NCI-H128 (cell line): ENCODE measurements around the gene GMPR.
"Not testable (repeated sequence)": the region's sequence is repeated elsewhere in the genome, so short reads cannot be mapped to it uniquely, and the experiment has no call there.

Experiments used
- DNase-seq: peaks from one replicate; lab custom pipeline; 2025; ENCODE audit not compliant: unreplicated experiment; lab: John Stamatoyannopoulos, UW

The GMPR gene

GRCh38 chr6:16244869-16245451 lies 6.6 kb downstream of the GMPR start:
- DNase-seq = peak; percentile 43

GRCh38 chr6:16248271-16248853 lies 10.0 kb downstream of the GMPR start:
- DNase-seq = no peak

- DNase-seq = peak; percentile 68
Observed at GRCh38 chr6:16249971-16250370, 11.6 kb downstream of the GMPR start.

- no peak for DNase-seq
Observed at GRCh38 chr6:16251706-16252105, 13.3 kb downstream of the GMPR start.

- DNase-seq = no peak
Observed at GRCh38 chr6:16252686-16253299, 14.4 kb downstream of the GMPR start.

- no peak for DNase-seq
Observed at GRCh38 chr6:16253399-16254144, 15.2 kb downstream of the GMPR start.

- no peak for DNase-seq
Observed at GRCh38 chr6:16254535-16254934, 16.1 kb downstream of the GMPR start.

- DNase-seq = no peak
Observed at GRCh38 chr6:16256781-16257180, 18.4 kb downstream of the GMPR start.

- no peak for DNase-seq
Observed at GRCh38 chr6:16257999-16258708, 19.8 kb downstream of the GMPR start.

- no peak for DNase-seq
Observed at GRCh38 chr6:16258709-16259075, 20.3 kb downstream of the GMPR start.

GRCh38 chr6:16259604-16260003 lies 21.2 kb downstream of the GMPR start:
- not testable (repeated sequence) for DNase-seq

GRCh38 chr6:16260602-16261001 lies 22.2 kb downstream of the GMPR start:
- DNase-seq = not testable (repeated sequence)

GRCh38 chr6:16262773-16263172 lies 24.4 kb downstream of the GMPR start:
- DNase-seq = not testable (repeated sequence)

GRCh38 chr6:16263464-16264099 lies 25.2 kb downstream of the GMPR start:
- DNase-seq = not testable (repeated sequence)

- no peak for DNase-seq
Observed at GRCh38 chr6:16264785-16265184, 26.4 kb downstream of the GMPR start.

GRCh38 chr6:16265351-16266341 lies 27.3 kb downstream of the GMPR start:
- DNase-seq = no peak

GRCh38 chr6:16267428-16268263 lies 29.3 kb downstream of the GMPR start:
- DNase-seq = no peak

- DNase-seq = not testable (repeated sequence)
Observed at GRCh38 chr6:16269442-16270070, 31.2 kb downstream of the GMPR start.
